Amygdala (tissue), 56 donors: ENCODE measurements around the gene COX10.
A peak's percentile ranks its signal among the peaks of the same experiment; 100 is the strongest.

Source experiments
- DNase-seq, 56 donors: peaks; one replicate each; lab custom pipeline; 2025; lab: John Stamatoyannopoulos, UW

Gene COX10

GRCh38 chr17:14068542-14069250 lies 608 bp upstream of the COX10 start:
- DNase-seq = no peak

GRCh38 chr17:14070344-14070984 lies 1.2 kb downstream of the COX10 start:
- DNase-seq = no peak

- DNase-seq = no peak
These were observed 3.6 kb downstream of the COX10 start for GRCh38 chr17:14072881-14073280.

- DNase-seq = no peak
These were observed 8.7 kb downstream of the COX10 start for GRCh38 chr17:14078027-14078426.

- no peak for DNase-seq
These were observed 11.5 kb downstream of the COX10 start for GRCh38 chr17:14080847-14081251.

GRCh38 chr17:14082848-14083247 lies 13.5 kb downstream of the COX10 start:
- no peak for DNase-seq

GRCh38 chr17:14084955-14085354 lies 15.7 kb downstream of the COX10 start:
- no peak for DNase-seq

GRCh38 chr17:14086189-14086588 lies 16.9 kb downstream of the COX10 start:
- DNase-seq = no peak

- no peak for DNase-seq
These were observed 19.9 kb downstream of the COX10 start for GRCh38 chr17:14089179-14089578.

GRCh38 chr17:14091367-14091766 lies 22.1 kb downstream of the COX10 start:
- no peak for DNase-seq

- no peak for DNase-seq
These were observed 23.5 kb downstream of the COX10 start for GRCh38 chr17:14092808-14093207.

- no peak for DNase-seq
These were observed 25.6 kb downstream of the COX10 start for GRCh38 chr17:14094676-14095601.

- DNase-seq = no peak
These were observed 26.3 kb downstream of the COX10 start for GRCh38 chr17:14095631-14096030.

GRCh38 chr17:14098246-14098645 lies 28.9 kb downstream of the COX10 start:
- no peak for DNase-seq

- peak in 5 of 56 donors; percentile 1 to 23 (median 5) for DNase-seq
These were observed 32.7 kb downstream of the COX10 start for GRCh38 chr17:14101976-14102375.

- DNase-seq = no peak
These were observed 34.5 kb downstream of the COX10 start for GRCh38 chr17:14103836-14104235.

- DNase-seq = no peak
These were observed 35.4 kb downstream of the COX10 start for GRCh38 chr17:14104734-14105133.

GRCh38 chr17:14107889-14108288 lies 38.6 kb downstream of the COX10 start:
- DNase-seq = no peak

GRCh38 chr17:14112407-14112806 lies 43.1 kb downstream of the COX10 start:
- no peak for DNase-seq

GRCh38 chr17:14113137-14113536 lies 43.8 kb downstream of the COX10 start:
- DNase-seq = no peak
